ENCODE measurements around the gene SYCN. TPM values are rescaled to one million over a fixed set of nuclear protein-coding genes. Genes with fewer than 3 reads are reported as not detected.

SYCN gene
- total RNA-seq, 4 donors from 2014 or later: not detected

- TF ChIP-seq CTCF (IDR thresholded peaks at IDR 0.05; ENCODE audit: low read depth): no peak
Observed at GRCh38 chr19:39167461-39168257, 36.4 kb downstream of the SYCN start.

GRCh38 chr19:39166571-39167391, 37.3 kb downstream of the SYCN start:
- no peak for TF ChIP-seq CTCF (IDR thresholded peaks at IDR 0.05; ENCODE audit: low read depth)

- no peak for TF ChIP-seq CTCF (IDR thresholded peaks at IDR 0.05; ENCODE audit: low read depth)
Observed at GRCh38 chr19:39165857-39166256, 38.2 kb downstream of the SYCN start.

- no peak for TF ChIP-seq CTCF (IDR thresholded peaks at IDR 0.05; ENCODE audit: low read depth)
Observed at GRCh38 chr19:39164289-39164688, 39.8 kb downstream of the SYCN start.

GRCh38 chr19:39163621-39164020, 40.4 kb downstream of the SYCN start:
- TF ChIP-seq CTCF (IDR thresholded peaks at IDR 0.05; ENCODE audit: low read depth): no peak

GRCh38 chr19:39162441-39163043, 41.5 kb downstream of the SYCN start:
- TF ChIP-seq CTCF (IDR thresholded peaks at IDR 0.05; ENCODE audit: low read depth): no peak

All from subcutaneous adipose tissue (tissue), 4 donors.